HG03469 (cell line): ENCODE data around the gene JUN.
"Not testable (repeated sequence)": the region's sequence is repeated elsewhere in the genome, so short reads cannot be mapped to it uniquely, and the experiment has no call there.

Source experiments
- ATAC-seq: cut with Tn5 transposase; IDR thresholded peaks from one replicate; pipeline ENCODE4 v1.9.1; 2021; ENCODE audit warnings: mild to moderate bottlenecking, moderate library complexity, moderate number of reproducible peaks; ENCODE audit not compliant: unreplicated experiment

Gene JUN

DNA sequence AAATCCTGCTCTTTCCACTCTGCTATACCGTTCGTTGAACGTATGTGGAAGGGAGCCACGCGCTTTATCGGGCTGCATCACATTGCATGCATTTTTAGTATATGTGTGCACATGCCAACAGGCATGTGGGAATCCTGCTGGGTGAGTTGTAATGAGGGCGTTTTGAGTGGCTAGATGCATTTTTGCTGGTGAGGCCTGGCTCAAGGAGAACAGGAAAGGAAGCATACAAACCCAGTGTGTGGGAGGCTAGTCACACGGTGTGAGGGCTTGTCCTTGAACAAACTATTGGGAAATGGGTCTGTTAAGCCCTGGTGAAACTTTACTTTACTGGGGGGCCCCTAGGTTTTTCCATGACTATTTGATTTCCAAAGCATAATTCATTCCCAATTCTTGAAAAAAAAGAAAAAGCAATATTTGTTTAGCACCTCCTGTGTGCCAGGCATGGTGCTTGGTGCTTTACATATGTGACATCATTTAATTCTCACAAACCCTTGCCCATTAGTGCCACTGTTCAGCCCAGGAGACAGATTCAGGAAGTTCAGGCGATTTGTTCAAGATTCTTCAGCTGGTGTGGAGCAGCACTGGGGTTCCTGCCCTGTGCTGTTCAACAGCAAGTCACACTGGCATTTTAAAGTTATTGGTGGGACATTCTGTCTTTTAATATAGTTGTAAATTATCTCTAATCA lies 25.6 kb upstream of the JUN start:
- ATAC-seq: no peak

DNA sequence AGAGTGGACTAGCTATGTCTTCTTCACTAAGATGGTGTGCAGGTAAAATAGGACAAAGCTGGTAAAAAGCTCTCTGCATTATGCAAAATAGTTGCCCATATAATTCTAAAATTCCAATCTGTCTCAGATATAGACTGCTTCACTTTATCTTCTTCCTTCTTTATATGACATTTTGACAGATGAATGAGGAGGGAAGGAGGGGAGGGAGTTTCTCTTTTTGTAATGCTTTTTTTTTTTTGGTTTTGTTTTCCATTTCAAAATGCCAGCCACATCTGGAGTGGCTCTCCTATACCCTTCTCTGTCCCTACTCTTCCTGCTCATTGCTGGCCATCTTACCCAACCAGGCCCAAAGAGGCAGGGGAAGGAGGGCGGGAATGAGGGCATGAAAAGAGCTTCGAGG lies 24.2 kb upstream of the JUN start:
- ATAC-seq: no peak

DNA sequence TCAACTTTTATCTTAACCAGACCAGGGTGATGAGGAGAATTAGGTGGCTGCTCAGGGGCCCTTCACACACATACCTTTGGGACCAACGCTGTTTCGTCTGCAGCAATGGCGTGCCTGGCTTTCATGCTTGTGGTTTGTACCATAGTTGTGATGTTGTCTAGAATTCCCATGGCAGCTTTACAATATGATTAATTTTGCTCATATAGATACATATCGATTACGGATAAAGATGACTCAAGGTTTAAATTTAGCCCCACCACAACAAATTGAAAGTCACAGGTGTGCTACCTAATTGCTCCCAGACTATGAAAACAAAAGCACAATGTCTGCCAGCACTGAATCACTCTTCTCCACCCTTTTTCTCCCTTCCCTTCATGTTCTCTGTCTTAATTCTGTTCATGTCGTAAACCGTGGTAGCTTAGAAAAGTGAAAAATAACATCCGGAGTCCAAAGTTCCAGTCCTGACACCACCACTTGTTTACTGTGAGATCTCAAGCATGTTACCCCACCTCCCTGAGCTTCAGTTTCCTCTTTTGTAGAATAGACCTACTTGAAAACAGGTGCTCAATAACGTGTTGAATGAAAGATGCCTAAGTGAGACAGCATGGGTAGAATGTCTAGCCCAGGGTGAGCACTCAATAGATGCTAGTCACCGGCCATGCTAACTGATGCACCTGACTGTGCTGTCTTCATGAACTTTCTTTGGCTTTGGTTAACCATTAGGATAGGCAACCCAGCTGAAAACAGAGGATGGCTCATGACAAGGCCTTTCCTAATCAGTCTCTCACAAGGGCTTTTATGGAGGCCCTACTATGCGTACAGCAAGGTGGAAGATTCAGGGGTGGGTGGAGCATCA lies 22.1 kb upstream of the JUN start:
- ATAC-seq: peak; percentile 52

DNA sequence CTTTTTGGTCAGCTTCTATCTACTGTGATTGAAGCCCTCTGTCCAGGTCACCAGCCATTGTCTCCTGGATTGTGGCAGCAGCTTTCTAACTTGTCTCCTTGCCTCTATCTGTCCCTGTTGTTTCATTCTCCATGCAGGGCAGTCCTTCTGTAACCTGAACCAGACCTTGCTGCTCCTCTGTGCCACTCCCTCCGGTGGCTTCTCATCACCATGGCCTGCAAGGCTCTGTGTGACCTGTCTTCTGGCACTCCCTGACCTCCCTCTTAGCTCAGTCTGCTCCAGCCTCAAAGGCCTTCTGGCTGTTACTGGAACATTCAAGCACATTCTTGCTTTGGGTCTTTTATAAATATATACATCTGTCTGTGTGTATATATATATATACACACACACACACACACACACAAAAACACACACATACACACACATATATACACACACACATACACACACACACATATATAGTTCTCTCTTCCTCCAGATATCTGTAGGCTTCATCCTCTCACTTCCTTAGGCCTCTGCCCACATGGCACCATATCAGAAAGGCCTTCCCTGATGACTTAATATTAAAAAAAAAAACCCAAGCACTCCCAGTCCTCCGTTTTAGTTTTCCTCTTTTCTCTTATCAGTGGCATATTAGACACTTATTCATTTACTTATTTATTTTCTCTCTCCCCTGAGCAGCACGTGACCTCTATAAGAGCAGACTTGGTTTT lies 21.2 kb upstream of the JUN start:
- ATAC-seq: no peak

DNA sequence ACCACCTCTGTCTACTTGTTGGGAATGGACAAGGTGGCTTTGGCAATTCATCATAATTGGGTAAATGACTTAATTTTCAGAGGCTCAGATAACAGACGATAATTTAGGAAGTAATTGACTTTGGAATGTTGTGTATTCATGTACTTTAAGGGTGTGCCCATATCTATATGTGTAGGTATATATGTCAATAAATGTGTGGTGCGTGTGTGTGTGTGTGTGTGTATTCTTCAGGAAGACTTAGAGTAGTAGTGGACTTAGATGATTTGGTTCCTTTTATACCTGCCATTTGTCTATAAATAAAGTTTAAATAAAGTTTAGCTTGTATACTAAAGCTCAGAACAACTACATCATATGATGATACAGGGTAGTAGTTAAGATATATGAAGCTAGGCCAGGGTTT lies 20.0 kb upstream of the JUN start:
- ATAC-seq: no peak

DNA sequence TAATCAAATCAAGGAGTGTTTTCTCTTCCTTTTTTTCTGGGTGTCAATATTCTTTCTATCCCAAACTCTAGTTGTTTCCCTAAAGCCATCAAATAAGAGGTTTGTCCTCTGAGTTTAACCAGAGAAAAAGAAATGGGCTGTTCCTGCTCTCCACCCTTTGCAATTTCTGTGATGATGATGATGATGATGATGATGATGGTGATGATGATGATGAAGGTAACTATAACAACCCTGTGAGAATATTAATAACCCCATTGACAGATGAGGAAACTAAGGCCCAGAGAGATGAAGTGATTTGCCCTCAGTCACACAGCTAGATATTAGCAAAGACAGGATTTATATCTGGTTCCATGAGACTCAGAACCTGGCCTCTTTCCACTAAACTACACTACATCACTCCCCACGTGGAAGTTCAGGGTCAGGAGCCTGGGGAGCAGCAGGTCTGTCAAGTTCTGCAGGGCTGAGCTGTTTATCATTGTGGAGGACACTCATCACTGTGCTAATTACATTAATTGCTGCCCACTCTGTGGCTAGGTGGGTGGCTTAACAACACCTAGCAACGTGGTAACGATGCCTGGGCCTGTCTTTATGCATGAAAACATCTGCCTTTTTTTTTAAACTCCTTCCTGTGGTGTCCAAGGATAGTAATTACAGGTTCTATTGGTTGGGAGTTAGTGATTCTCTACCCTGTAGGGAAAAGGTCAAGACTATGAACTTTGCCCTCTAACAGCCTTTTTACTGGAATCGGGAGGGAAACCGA lies 19.0 kb upstream of the JUN start:
- ATAC-seq: no peak

DNA sequence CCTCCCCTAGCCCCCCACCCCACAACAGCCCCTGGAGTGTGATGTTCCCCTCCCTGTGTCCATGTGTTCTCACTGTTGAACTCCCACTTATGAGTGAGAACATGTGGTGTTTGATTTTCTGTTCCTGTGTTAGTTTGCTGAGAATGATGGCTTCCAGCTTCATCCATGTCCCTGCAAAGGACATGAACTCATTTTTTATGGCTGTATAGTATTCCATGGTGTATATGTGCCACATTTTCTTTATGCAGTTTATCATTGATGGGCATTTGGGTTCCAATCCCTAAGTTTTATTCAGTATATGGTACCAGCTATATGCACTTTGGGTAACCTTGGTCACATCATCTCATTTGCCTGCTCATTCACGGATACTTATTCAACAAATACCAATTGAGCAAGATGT lies 17.4 kb upstream of the JUN start:
- ATAC-seq: not testable (repeated sequence)

DNA sequence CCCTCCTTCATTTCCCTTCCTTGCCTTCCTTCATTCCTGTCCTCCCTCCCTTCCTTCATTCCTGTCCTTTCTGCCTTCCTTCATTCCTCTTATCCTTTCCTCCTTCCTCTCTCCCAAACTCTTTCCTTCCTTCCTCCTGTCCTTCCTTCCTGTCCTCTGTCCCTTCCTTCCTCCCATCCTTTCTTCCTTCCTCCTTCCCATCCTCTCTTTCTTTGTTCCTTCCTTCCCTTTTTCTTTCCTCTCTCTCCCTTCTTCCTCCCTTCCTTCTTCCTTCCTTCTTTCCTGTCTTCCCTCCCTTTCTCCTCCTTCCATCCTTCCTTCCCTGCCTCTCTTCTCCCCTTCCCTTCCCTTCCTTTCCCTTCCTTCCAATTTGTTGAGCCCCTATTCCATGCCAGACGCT lies 15.8 kb upstream of the JUN start:
- no peak for ATAC-seq

DNA sequence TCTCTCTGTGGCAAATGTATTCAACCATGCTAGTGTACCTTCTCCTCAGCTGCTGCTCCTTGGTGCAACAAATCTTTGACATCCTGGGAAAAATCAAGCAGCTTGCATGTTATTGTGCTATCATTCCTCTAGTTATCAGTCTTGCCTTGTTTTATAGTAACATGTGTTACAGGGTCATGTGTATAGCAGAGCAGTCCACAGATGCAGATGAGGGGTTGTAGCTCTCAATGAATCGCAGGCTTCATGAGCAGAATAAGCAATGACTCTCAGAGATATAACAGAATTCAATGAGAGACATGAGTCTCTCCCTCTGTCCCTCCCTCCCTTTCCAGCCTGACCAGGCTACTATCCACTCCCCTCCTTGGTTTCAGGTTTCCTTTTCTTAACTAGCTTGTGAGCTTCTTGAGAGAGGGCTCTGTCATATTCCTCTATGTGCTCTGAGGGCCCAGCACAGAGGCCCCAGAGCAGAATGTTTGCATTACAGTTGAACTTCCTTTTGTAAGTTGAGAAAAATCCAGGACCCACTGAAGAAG lies 15.1 kb upstream of the JUN start:
- no peak for ATAC-seq

DNA sequence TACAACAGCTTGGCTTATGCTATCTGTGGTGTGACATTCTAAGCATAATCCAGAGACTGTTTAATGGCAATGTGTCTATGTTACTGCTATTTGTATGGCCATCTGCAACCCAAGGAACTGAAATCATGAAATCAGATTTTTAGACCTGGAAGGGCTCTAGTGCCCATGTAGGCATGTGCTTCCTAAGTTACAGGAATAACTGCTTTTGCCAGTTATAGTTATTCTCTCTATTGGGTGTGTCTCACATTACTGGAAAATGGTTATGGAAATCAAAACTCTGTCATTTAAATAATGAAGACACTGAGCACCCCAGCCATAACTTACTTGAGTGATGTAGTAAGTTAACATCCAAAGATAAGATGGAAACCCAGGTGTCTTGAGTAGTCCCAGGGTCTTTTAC lies 12.6 kb upstream of the JUN start:
- no peak for ATAC-seq

DNA sequence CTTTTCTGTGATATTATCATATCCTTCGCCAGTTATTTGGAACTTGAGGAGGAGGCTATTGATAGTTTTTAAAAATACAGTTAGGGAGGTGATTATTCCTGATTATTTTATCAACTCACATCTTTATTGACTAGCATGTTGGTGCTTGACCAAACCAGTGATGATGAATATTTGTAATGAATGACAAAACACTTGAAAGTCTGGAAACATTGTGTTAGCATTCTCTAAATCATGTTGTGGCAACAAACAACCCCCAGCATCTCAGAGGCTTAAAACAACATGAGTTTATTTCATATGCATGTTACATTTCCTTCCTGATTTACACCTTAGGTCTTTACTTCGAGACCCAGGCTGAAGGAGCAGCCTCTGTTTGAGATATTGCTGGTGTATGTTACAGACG lies 10.7 kb upstream of the JUN start:
- ATAC-seq: no peak

DNA sequence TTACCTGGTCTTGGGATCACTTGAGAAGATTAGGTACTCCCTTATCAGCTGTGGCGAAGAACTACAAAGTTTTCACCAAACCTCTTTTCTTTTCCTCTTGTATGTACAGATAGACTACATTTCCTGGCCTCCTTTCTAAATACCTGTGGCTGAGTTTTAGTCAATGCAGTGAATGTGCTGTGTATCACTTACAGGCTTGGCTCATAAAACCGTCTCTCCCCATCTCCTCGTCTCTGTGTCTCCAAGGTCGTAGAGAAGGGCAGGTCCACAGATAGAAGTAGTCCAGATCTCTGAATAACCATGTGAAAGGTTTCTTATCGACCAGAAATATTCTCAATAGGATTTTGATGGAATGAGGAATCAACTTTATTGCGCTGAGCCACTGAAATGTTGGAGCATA lies 9.0 kb upstream of the JUN start:
- ATAC-seq: no peak

DNA sequence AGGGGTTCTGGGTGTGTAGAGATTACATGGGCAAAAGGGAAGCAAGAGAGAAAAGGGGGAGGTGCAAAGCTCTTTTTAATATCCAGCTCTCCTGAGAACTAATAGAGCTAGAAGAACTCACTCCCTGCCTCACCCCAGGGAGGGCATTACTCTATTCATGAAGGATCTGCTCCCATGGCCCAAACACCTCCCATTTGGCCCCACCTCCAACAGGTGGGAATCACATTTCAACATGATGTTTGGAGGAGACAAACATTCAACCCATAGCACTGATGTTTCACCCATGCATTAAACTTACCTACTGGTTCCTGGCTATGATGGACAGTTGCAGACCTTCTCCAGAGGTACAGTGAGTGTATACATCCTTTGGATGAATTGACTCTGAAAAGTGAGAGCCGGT lies 7.3 kb upstream of the JUN start:
- ATAC-seq: no peak

DNA sequence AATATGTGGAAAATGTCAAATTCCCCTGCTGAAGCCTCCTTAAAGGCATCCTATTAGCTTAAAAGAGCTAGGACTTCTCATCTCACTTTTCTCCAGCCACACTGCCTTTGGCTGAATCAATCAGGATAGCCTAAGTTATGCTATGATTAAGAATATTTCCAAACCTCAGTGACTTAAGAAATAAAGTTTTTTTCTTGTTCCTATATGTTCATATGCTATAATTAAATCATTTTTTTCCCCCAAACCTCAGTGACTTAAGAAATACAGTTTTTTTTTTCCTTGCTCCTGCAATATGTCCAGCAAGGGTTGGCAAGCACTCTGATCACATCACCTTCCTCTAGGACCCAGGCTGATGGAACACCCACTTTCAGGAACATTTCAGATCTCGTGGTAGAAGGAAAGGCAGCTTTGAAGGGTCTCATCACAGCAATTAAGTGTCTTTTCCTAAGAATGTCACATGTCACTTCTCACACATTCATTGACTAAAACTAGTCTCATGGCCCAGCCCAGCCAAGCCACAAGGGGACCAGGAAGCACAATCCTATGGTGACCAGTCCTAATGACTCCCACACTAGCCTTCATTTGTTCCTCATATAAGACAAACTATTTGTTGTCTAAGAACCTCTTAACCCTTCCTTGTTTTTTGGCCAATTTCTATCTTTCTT lies 6.3 kb upstream of the JUN start:
- ATAC-seq: no peak

DNA sequence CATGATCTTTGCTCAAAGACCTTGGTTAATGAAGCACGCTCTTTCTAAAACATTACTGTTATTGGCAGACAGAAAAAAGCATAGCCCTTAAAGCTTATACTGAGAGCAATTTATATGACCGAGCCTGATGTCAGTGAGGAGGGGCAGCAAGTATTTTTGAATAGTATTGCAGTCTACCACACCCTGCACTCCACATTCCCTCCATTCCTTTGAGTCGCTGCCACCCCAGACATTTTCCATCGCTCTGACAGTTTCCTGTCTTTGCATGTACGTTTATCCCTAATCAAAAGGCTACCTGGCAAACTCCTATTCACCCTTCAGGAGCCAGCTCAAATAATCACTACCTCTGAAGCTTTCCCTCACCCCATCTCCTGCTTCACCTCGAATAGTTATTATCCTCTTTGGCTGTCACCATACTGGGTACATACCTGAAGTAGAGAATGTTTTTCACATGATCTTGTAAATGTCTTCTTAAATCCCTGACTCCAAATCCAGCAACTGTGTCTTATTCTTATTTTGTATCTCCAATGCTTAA lies 5.5 kb upstream of the JUN start:
- no peak for ATAC-seq

DNA sequence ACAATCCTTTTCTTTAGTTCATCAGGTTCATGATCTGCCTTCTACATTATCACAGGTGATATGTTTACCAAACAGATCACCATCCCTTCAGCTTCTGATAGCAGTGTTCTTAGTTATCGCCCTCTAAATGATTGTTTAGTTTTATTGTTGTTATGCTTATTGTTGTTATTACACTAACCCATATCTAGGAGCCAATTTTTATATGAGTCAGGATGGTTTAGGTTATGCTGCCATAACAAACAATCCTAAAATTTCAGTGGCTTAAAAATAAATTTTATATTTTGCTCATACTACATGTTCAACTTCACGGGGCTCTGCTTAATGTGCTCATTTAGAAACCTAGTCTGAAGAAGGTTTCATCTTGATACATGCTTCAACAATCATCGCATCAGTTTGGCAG lies 4.4 kb upstream of the JUN start:
- no peak for ATAC-seq

DNA sequence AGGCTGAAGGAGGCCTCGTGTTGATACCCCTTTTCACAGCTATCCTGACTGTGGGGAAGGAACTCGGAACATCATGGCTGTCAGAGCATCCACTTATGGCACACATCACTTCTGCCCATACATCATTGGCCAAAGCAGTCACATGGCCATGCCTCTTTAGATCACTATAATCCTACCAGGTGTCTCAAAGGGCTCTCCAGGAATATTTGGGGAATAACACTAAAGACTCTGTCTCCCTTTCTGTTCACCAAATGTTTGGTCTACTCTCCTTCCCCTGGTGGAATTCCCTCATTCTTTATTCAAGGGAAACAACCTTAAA lies 3.0 kb upstream of the JUN start:
- no peak for ATAC-seq

DNA sequence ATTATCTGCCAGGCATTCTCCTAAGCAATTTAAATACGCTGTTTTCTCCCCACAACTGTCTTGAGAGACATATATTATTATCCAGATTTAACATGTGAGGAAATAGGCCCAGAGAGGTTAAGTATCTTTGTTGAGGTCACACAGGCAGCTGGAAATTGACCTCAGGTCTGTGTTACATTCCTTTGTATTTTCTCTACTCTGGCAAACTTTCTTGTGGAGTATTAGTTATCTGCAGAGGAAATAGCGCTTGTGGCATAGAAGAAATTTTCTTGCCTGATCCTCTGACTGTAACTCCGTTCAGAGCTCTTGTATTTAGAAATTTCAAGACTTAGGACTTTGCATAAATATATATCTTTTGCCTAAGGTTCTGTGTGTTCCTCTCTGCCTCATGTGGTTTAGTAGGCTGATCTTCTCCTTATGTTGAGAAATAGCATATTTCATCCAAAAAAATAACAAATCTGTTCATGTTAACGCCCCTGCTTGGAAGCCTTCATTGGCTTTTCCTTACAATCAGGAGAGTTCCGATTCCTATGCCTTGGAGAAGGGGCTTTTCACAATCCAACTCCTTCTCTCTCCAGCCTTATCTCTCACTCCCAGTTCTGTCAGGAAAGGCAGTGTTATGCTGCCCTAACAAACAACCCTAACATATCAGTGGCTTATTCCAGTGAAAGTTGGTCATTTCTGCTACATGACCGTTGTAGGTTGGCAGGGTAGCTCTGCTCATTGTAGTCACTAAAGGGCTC lies 2.5 kb upstream of the JUN start:
- no peak for ATAC-seq

DNA sequence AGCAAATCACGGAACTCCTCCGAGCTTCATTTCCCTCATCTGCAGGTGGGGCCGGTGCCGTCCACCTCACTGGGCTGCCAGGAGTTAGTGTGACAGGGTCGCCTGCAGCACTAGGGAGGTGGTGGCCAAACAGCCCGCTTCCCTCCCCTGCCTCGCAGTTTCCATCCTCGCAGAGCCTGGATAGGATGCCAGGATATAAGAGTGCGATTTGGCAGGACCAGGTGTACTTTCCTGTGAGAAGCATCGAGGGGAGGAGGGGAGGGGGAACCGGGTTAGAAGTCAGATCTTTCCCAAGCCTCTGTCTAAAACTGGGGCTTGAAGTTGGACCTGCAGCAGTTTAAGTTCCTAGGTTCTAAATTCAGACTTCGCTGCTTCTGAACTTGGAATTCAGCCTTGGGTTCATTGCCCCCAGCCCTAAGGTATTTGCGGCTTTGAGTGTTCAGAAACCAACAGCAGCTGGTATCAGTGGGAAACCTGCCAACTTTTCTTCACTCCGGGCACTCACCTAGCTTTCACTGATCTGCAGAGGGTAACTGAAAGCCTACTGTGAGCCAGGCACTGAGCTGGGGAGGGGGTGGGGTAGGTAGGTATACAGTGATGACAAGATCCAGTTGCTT lies 1.7 kb upstream of the JUN start:
- ATAC-seq: no peak
